Cerebellar cortex (tissue), 1 donor: ENCODE results near the gene FXYD2.
"Not testable (repeated sequence)": the region's sequence is repeated elsewhere in the genome, so short reads cannot be mapped to it uniquely, and the experiment has no call there.

ENCODE experiments used
- DNase-seq: peaks from one replicate; pipeline ENCODE4 v3.0.0-alpha.2; 2015; ENCODE audit warnings: low spot score

Gene FXYD2

DNA sequence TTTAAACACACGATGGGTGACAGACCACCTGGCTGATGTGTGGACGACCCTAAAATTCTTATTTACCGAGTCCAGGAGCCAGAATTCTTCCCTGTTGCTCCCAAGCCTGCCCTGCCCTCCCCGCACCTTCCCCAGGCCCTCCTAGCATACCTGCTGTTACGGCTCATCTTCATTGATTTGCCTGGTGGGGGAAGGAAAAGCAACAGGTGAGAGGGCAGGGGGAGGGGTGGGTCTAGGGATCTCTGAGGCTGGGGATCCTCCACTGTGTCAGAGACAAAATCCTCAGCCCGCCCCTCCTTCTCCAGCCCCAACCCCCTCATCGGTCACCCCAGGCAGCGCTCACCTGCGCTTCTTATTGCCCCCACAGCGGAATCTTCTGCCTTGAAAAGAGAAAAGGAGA lies 4.0 kb downstream of the FXYD2 start:
- no peak for DNase-seq

DNA sequence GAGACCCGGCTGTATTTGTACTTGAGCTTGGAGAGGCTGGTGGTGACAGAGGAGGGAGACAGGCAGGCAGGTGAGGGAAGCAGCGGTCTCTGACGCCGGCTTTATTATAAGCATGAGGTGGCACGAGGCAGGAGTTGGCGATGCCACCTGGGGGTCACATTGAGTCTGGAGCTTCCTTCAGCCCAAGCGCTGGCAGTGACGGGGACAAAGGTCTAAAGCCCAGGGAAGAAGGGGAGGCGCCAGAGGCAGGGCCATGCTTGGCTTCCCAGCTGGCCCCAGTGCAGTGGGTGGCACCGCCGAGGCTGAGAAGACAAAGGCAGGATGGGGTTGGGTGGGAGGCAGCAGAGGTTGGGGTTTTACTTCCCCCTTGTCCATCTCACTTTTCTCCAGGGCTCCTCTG lies 4.5 kb downstream of the FXYD2 start:
- no peak for DNase-seq

DNA sequence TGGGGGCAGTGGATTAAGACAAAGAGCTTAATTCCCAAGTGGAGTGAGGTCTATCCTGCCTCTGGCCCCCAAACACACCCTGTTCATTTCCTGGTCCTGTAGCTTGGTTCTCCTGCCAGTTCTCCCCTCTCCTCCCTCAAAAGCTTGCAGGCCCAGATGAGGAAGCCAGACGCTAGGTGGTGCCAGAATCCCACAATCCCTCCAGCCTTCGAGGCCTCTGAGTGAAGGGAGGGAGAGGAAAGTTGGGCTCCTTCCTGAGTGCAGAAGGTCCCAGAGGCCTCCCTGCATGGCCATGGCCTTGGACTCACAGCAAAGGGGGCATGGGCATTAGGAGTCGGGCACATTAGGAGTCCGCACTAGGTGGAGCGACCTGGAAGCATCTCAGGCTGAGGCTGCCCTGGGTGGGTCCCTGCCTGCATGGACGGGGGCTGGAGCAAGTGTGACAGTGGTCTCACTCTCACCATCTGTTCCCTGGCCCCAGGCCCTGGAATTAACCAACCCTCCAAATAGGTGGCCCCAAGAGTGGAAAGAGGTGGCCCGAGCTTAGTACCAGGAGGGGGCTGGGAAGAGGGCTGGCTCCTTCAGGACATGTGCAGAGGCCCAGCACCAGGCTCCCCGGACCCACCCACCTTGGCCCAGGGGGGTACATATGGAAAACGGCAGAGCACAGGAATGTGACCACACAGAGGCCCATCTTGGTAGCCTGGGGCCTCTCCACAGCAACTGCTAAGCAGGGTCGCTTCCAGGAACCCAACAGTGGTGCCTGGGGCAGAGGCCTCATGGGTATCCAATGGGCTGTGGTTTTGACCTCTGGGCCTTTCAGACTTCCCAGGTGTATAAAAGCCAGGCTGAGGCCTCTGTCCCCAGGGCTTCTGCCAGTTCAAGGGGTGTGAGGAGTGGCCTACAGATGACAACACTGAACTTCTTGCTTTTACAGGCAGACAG lies 5.2 kb downstream of the FXYD2 start:
- DNase-seq: peak; percentile 55

DNA sequence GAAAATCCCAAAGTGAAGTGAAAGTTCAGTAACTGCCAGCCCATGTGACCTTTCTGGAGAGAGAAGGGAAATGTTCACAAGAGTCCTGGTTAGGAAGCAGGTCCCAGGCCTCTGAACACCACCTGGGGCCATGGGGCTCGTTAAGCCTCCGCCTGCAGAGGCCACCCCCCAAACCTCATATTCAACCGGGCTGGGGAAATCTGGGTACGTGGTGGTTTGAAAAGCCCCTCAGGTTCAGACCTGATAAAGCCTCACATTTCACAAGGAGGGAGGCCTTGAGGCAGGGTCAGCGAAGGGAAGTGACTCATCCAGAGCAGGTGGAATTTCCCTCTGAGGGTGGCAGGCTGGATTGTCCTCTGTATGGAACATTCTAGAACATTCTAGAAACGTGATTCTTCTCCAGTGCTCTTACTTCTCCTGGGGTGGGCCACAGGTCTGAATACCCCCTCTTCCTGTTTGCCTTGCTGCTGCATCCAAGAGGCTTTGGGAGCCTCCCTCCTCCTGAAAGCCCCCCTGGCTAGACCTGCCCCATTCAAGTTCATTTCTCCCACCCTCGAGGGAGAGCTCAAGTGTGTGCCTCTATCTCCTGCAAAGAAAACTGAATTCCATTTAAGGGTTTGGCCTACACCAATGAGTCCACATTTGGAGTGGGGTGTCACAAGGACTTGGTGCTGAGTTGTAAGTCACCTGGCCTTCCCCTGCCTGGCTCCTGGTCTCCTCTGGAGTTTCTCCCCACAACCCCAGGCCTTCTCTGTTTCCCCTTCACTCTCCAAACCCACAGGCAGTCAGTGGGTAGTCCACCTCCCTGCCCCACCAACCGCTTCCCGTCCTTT lies 6.3 kb downstream of the FXYD2 start:
- no peak for DNase-seq

DNA sequence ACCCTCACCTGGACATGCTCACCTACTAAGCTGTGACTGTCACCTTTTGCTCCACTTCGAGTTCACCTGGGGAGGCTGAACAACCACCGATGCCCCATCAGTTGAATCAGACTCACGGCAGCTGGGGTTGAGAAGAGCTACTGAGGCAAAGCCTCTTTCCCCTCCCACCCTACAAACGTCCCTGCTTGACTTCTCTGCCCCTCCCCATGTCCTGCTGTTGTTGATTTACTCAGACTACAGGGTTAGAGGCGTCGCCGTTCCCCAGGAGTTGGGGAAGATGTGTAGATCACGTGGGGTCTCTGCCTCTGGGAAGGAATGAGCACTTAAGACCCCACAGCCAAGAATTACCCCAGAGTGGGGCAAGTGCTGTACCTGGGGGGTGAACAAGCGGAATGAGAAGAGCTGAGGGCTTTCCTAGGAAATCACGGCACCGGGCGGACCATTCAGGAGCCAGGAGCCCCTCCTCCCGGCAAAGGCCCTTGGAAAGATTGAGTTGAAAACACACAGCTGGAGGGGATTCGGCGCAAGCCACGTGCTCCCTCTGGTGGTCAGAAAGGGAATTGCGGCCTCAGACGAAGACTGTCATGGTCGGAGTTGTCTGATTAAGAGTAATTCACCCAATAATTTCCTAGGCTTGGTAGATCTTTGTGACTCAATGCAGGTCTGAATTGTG lies 7.0 kb downstream of the FXYD2 start:
- peak; percentile 70 for DNase-seq

DNA sequence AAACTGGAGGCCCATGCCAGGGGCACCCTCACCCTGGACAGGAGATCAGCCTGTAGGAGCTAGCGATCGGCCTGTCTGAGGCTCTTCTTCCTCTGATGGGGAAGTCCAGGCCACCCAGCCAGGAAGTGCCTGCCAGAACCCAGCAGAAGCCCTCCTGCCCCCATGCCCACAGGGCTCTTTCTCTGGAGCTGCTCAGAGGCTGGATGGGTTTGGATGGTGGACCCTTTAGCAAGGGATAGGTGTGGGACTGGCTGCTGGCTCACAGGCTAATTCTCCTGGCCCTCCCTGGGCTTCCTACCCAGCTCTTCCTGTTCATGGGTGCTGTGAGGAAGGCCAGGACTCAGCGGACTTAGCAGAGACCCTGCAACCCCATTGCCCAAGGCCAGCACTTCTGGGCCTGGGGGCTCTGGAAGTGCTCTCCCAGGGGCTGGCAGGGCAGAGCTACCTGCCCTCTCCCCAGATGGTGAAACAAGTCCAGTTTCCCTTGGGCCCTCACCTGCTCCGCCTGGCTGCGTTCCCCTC lies 7.6 kb downstream of the FXYD2 start:
- no peak for DNase-seq

DNA sequence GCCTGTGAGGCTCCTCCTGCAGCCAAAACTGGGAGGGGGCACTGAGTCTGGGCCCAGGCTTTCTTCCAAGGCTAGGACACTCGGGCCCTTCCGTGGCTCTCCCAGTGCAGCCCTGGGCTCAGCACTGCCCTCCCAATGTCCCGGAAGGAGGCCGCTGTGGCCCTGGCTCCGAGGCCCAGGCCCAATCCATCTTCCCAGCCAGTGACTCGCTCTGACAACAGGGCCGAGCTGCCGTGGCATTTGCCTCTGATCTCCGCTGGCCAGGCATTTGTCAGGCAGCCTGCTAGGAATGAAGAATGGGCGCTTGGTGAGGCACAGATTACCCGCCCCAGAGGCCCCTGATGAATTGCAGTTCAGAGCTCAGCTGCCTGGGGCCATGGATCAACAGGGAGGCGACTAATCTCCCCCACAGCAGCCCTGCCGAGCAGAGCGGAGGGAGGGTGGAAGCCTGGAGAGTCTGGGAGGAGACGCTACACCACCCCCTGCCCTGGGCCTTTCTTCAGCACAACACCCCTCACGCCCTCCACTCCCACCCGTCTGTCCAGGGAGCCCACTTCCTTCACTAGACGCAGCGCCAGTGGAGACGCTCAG lies 8.3 kb downstream of the FXYD2 start:
- no peak for DNase-seq

DNA sequence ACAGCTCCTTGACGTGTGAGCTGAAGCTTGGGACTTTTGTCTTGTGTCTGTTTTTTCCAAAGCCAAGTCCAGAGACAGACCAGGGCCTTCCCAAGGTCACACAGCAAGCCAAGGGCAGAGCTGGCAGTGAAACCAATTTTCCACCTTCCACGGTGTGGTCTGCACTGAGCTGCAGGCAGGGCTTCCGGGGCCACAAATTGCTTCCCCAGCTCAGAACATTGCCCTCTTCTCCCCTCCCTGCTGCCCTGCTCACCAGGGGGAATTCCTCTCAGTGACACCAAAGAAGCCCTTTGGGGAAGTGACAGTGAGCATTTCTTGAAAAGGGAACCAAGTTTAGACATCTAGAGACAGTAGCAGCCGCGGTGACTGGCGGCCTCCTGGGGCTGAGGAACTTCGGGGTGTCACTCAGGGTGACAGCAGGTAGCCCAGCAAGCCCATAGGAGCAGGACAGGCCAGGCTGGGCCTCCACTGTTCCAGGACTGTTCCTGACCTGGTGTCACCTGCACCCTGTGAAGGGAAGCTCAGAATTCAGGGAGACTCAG lies 9.2 kb downstream of the FXYD2 start:
- DNase-seq: no peak

DNA sequence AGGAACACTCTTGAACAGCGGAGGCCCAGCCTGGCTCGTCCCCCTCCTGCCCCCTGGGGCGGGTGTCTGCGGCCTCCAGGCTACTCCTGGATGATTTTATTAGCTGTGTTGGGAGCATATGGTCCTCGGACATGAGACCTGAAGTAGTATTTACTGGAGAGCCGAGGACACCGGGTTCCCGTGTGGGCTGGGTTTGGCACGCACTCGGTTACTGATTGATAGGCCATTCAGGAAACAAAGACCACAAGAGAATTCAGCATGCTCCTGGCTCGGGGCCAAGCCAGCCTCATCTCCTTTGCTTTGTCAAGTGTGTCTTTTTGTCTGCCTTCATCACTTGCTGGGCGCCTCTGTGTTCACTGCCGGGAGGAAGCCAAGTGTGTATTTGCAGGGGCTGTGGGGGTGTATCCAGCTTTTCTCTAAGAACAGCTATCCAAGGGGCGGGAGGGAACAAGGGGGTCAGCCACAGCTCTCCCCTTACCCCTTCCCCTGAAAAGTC lies 9.7 kb downstream of the FXYD2 start:
- no peak for DNase-seq

DNA sequence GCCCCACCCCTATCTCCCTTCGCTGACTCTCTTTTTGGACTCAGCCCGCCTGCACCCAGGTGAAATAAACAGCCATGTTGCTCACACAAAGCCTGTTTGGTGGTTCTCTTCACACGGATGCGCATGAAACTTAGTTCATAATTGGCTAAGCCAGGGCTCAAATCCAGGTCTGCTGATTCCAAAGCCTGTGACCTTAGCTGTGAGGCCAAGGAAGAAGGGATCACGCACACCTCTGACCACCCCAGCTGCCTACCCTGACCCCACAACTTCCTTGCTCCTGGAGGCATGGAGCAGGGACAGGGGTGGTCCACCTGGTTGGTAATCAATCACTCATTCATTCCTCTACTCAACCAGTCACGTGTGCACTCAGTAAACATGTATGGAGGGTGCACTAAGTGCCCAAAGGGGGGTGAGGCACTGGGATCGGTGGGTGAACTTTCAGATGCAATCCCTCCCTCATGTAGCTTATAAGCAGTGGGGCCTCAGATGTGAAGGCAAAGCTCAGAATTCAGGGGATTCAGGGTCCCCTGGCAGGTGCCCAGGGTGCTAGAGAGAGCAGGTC lies 10.3 kb downstream of the FXYD2 start:
- DNase-seq: no peak

DNA sequence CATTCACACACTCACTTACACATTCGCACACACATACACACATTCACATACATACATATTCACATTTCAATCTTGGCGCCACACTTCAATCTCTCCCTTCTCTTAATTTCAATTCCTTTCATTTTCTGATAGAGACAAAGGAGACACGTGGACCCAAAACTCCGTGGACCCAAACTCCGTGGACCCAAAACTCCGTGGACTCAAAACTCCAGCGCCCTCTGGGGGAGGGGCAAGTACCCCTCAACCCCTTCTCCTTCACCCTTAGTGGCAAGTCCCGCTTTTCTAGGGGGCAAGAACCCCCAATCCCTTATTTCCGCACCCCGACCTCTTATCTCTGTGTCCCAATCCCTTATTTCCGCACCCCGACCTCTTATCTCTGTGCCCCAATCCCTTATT lies 14.5 kb downstream of the FXYD2 start:
- not testable (repeated sequence) for DNase-seq

DNA sequence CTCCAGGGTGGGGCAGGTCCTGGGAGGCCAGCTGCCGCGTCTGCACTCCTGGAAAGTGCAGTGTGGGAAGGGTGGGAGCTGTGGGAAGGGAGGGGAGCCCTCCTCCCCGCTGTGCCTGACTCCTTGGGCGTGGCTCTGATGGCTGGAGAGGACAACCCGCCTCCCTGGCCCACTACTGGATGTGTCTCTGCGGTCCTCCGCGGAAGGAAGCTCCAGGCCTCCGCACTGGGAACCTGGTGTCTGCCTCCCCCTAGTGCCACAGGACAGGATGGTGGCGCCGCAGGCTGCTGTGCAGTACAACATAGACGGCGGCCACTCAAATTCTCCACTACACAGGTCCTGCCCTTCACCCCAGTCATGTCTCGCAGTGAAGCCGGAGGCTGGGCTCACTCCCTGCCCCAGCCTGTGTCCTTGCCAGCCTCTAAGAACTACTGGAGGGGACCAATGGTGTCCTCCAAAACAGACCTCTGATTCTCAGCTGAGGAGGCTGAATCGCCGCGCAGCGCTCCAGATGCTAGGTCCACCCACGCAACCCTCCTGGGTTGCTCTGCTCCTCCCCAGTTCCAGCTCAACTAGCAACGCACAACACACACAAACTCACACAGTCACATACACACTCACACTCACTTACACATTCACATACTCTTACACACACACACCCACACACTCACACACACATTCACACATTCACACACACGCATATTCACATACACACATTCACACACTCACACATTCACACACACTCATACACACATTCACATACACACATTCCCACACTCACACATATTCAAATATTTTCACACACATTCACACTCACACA lies 15.1 kb downstream of the FXYD2 start:
- peak; percentile 73 for DNase-seq

DNA sequence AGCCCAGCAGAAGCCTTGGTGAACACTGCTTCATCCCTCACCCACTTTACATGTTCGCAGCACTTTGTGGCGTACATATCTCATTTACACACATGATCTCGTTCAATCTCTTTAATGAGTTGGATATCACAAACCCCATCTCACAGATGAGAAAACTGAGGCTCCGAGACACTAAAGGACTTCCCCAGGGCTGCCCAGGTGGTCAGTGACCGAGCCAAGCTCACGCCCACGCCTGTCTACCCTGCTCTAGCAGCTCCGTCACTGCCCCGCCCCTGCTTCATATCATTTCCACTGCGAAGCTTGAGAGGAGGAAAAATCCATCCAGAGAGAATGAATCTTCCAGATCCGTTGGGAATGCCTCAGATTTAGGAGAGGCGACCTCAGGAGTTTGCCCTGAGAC lies 15.8 kb downstream of the FXYD2 start:
- DNase-seq: no peak

DNA sequence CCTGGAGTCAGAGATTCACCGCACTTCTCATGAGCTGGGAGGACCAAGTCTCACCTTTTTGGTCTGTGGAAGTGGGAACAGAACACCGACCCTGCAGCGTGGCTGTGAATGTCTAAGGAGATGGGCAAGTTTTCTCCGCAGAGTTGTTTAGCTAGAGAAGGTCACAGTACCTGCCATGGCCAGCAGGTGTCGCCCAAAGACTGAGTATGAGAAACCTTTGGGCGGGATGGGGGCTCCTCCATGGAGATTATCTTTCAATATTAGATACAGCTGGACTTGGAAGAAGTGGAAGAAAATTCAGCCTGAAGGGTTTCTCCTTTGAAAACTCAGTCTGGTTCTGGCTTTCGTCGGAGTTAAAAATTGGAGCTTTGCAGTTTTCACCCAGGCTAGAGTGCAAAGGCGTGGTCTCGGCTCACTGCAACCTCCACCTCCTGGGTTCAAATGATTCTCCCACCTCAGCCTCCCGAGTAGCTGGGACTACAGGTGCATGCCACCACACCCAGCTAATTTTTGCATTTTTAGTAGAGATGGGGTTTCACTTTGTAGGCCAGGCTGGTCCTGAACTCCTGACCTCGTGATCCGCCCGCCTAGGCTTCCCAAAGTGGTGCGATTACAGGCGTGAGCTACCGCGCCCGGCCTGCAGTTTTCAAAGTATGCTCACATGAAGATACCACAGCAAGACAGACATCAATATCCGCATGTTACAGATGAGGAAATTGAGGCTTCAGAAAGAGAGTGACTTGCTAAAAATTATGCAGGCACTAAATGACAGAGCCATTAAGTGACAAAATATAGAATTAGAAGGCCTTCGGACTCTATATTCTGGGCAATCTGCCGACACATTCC lies 16.8 kb downstream of the FXYD2 start:
- DNase-seq: peak; percentile 70

DNA sequence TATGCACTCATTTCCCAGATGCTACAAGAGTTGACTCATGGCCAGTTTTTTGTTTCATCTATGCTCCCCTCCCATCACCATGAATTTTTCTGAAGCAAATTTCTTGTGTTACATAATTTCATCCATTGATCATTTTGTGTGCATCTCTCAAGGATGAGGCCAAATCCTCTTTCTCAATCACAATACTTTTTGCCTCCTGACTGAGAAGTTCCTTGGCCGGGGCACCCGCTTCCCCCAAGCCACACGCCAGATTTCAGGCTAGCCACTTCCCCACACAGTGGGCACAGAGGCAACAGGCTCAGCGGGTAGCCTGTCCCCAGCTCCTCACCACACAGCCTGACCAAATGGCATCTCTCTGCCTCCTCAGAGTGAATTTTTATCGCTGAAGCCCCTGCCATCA lies 17.7 kb downstream of the FXYD2 start:
- no peak for DNase-seq

DNA sequence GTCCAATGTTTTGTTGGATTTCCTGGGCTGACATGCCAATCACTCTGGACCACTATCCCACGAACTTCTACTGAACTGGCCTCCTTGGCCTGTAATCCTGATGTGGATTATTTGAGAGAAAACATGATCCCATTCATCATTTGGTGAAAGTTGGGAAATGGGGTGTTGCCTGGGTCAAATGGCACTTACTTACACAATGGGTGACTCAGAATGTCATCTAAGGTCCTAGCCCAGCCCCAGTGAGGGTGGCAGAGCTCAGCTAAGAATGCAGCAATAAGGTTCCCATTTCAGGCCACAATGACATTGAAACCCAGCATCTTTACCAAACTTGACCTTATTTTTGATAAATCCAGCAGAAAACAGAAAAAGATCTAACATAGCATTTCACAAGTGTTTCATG lies 19.5 kb downstream of the FXYD2 start:
- no peak for DNase-seq

DNA sequence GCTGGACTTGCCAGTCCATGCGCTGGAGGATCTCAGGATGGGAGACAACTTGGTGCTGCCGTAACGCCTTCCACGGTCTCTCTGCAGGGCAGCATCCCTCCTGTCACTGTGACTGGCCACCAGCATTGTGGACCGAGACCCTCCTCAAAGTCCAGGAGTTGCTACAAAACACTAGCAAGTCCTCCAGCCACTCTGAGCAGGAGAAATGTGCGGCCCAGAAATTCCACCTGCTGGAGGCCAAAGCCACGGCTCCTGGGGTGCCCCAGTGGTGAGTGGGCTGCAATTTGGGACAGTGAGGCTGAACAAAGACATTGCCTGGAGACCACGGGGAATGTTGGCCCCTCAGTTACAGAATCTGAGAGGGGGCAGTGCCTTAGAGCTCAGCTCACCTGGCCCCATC lies 20.6 kb downstream of the FXYD2 start:
- no peak for DNase-seq

DNA sequence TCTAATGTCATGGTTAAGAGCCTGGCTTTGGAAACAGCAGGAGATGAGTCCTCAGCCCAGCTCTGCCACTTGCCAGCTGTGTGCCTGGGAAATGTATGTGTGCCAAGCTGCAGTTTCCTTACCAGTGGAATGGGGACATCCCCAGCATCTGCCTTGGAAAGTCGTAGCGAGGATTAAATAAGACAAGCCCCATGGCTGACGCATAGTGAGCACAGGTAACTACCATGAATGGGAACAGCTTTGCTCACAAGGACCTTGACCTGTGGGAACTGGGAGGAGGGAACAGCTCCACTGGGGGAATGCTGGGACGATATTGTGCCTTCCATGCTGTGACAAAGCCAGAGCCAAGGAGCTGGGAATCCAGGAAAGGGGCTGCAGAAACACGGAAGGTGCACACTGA lies 24.9 kb downstream of the FXYD2 start:
- DNase-seq: no peak

DNA sequence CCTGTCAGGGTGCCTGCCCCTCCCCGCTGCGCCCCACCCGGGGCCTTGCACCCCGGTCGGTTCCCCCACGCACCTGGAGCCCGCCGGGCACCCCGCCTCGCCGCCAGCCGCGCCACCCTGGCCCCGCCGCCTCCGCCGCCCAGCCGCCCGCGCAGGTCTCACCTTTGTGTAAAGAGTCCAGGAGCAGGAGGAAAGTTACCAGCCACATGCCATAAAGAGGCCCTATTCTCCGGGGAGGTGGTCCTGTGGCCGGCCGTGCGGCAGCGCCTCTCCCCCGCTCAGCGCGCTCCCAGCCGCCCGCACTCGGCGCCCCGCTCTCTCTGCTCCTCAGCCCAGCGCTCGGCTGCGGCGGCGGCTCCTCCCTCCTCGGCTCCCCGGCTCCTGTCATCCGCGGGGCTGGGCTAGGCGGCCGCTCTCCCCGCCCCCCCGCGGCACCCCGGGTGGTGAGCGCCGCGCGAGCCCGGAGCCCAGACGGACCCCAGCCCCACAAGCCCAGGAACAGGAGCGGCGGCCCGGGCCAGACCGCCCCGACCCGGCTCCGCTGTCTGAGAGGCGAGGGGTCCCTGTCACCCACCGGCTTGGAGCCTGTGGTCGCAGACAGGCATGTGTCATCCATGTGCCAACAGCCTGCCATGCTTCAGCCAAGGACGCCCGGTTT lies 27.5 kb downstream of the FXYD2 start, which contains the start of gene DSCAML1:
TSS of gene DSCAML1 (minus strand) at position 345 of the 658 bp plus-strand sequence. CDS start at position 208, 137 bp downstream.
- DNase-seq: no peak
